HG02763 (cell line): ENCODE data around the gene OR2M3.
"Not testable (repeated sequence)": the region's sequence is repeated elsewhere in the genome, so short reads cannot be mapped to it uniquely, and the experiment has no call there.

ENCODE experiments used
- ATAC-seq: cut with Tn5 transposase; IDR thresholded peaks from one replicate; pipeline ENCODE4 v1.9.1; 2021; ENCODE audit warnings: mild to moderate bottlenecking, moderate library complexity; ENCODE audit not compliant: unreplicated experiment

OR2M3 gene, protein sequence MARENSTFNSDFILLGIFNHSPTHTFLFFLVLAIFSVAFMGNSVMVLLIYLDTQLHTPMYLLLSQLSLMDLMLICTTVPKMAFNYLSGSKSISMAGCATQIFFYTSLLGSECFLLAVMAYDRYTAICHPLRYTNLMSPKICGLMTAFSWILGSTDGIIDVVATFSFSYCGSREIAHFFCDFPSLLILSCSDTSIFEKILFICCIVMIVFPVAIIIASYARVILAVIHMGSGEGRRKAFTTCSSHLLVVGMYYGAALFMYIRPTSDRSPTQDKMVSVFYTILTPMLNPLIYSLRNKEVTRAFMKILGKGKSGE

DNA sequence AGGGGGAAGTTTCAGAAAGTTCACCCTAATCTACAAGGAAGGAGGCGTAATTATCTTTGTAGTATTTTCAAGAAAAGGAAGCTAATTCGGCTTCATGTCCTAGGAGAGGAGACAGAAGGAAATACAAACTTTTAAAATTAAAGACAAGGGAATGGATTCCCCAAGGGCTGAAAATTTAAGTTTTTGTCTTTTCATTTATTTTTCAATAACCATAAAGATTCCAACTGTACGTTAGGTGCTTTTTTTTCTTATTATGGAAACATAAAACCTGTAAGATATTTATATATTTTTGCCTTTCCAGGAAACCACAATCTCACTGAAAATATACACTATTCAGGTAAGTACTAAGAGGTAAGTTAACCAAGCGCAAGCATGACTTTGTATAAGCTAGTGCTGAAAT lies at the start of gene OR2M3:
TSS of gene OR2M3 (plus strand) at position 301 of the 400 bp plus-strand sequence. CDS start 5,803 bp downstream, outside the sequence.
- no peak for ATAC-seq

DNA sequence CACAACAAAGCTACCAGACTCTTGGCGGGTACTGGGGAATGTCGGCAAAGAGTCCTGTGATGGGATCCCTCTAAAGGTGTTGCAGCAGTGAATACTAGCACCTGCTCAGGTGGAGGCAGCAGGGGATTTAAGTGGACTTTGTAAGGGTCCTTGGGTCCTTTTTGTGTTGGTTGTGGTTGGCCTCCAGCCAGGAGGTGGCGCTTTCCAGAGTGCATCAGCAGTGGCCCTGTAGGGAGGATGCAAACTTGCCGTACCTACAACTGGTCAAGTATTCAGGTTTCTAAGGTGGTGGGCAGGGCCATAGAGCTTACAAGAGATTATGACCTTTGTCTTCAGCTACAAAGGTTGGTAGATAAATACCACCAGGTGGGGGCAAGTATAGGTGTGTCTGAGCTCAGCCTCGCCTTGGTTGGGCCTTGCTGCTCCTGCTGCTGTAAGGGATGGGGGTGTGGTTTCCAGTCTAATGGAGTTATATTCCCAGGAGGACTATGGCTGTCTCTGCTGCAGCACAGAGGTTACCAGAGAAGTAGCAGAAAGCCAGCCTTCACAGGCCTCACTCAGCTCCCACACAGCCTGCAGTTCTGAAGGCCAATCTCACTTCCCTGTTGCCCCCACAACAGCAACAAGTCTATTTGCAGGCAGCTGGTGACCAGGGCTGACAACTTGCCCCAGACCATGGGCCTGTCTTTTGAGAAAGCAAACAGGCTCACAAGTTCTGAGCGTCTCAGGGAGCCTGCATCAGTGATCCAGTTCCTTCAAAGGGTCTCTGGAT lies 44.8 kb upstream of the OR2M3 start:
- ATAC-seq: no peak

DNA sequence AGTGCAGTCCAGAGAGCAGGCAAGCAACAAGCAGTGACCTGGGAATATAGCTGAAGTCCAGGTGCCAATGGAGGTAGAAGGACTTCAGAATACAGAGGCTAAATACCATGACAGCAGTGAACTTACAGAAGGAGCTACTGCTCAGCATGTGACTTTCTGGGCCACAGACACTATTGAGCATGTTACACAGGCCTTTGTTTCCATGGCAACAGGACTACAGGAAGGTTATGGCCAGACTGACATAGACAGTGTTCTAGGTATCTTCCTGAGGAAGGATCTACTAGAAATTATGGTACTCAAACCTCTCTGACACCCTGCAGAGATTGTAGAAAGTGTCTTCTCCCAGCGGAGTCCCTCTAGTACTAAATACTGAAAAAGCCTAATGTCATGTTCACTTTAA lies 41.1 kb upstream of the OR2M3 start:
- ATAC-seq: no peak

DNA sequence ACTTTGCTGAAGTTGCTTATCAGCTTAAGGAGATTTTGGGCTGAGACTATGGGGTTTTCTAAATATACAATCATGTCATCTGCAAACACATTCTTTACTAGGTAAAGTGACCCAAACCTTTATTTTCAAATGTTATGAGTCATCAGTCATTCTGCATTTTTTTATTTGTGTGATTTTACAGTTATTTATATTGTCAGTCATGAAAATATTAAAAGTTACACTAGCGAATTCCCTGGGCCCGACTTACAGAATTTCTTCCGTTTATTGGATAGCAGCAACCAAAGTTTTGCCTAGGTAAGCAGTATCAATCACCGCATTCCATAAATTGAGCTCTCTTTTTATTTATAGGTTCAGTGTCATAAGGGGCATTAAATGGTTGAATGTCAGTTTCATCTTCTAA lies 38.3 kb upstream of the OR2M3 start:
- no peak for ATAC-seq

DNA sequence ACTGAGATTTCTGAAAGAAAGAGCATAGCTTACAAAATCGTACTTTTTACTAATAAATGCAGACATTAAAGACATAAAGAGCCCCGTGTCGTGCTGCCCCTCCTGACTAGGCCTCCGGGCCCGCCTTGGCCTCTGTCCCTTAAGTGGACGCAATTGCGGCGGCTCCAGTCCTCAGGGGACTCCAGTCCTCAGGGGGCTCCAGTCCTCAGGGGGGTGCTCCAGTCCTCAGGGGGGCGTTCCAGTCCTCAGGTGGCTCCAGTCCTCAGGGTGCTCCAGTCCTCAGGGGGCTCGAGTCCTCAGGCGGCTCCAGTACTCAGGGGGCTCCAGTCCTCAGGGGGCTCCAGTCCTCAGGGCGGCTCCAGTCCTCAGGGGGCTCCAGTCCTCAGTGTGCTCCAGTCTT lies 33.0 kb upstream of the OR2M3 start:
- ATAC-seq: no peak

DNA sequence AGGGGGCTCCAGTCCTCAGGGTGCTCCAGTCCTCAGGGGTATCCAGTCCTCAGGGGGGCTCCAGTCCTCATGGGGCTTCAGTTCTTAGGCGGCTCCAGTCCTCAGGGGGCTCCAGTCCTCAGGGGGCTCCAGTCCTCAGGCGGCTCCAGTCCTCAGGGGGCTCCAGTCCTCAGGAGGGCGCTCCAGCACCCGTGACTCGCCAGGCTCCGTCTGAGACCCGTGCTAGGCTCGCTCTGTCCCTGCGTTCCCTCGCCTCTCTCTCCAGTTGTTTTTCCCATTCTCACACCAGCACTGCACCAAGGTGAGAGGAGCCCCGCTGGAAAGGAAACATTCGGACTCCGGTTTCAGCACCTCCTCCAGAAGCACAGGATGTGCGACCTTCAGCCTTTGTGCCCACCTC lies 31.9 kb upstream of the OR2M3 start:
- no peak for ATAC-seq

DNA sequence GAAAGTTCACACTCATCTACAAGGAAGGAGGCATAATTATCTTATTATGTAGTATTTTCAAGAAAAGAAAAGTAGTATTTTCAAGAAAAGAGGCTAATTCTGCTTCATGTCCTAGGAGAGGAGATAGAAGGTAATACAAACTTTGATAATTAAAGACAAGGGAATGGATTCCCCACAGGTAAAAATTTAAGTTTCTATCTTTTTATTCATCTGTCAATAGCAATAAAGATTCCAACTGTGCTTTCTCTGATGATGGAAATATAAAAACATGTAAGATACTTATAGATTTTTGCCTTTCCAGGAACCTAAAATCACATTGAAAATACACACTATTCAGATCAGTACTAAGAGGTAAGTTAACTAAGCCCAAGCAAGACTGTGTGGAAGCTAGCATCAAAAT lies 22.5 kb upstream of the OR2M3 start, which contains the start of gene OR2M2:
TSS of gene OR2M2 (plus strand) at position 301 of the 400 bp plus-strand sequence. CDS start 5,165 bp downstream, outside the sequence.
- no peak for ATAC-seq

DNA sequence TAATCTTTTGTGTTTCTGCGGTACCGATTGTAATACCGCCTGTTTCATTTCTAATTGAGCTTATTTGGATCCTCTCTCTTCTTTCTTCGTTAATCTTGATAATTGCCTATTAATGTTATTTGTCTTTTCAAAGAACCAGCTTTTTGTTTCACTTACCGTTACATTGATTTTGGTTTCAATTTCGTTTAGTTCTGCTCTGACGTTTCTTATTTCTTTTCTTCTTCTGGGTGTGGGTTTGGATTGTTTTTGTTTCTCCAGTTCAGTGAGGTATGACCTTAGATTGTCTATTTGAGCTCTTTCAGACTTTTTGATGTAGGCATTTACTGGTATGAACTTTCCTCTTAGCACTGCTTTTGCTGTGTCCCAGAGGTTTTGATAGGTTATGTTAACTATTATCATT lies 13.1 kb upstream of the OR2M3 start:
- no peak for ATAC-seq

DNA sequence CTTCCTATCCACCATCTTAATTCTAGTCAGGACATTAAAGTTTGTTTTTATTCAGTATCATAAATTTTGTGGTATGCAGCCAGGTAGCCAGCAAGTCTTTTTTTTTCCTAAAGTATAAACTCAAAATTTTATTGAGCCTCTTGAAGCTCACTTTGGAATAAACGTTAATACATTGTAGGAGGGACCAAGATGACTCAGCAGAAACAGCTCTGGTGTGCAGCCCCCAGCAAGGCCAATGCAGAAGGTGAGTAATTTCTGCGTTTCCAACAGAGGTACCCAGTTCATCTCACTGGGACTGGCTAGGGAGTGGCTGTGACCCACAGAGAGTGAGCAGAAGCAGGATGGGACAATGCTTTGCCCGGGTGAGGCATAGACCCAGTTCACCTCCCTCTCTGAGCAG lies 9.7 kb upstream of the OR2M3 start:
- no peak for ATAC-seq

DNA sequence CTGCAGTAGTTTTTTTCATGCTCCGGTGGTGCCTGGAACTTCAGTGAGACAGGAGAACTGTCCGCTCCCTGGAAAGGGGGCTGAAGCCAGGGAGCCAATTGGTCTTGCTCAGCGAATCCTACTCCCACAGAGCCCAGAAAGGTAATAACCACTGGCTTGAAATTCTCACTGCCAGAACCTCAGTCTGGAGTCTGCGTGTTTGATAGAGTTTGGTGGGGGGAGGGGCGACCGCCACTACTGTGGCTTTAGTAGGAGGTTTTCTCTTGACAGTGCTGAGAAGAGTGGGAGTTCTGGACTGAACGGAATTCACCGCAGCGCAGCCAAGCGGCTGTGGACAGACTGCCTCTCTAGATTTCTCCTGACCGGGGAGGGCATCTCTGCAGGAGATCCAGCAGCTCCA lies 8.0 kb upstream of the OR2M3 start:
- no peak for ATAC-seq

DNA sequence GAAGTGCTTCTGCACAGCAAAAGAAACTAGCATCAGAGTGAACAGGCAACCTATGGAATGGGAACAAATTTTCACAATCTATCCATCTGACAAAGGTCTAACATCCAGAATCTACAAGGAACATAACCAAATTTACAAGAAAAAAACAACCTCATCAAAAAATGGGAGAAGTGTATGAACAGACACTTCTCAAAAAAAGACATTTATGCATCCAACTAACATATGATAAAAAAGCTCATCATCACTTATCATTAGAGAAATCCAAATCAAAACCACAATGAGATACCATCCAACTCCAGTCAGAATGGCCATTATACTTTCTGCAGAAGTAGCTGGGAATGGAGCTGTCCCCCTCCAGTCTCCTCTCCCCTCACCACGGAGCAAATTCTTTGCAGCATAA lies 2.9 kb upstream of the OR2M3 start:
- no peak for ATAC-seq

DNA sequence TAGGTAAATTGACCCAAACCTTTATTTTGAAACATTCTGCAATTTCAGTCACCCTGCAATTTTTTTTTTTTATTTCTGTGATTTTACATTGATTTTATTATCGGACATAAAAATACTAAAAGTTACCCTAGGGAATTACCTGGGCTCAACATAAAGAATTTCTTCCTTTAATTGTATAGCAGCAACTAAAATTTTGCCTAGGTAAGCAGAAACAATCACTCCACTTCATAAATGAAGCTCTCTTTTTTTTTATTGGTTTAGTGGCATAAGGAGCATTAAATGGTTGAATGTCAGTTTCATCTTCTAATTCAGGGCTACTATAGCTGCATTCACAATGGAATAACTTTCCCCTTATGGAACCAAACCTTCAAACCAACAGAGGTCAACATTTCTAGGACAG lies 18.8 kb downstream of the OR2M3 start:
- no peak for ATAC-seq

DNA sequence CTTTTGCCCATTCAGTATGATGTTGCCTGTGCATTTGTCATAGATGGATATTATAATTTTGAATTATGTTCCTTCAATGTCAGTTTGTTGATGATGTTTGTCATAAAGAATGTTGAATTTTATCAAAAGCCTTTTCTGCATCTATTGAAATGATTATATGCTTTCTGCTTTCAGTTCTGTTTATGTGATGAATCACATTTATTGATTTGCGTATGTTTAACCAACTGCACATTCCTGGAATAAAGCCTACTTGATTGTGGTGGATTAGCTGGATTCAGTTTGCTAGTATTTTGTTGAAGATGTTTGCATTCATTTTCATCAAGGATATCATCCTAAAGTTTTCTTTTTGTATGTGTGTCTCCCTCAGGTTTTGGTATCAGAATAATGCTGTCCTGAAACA lies 28.5 kb downstream of the OR2M3 start:
- no peak for ATAC-seq

DNA sequence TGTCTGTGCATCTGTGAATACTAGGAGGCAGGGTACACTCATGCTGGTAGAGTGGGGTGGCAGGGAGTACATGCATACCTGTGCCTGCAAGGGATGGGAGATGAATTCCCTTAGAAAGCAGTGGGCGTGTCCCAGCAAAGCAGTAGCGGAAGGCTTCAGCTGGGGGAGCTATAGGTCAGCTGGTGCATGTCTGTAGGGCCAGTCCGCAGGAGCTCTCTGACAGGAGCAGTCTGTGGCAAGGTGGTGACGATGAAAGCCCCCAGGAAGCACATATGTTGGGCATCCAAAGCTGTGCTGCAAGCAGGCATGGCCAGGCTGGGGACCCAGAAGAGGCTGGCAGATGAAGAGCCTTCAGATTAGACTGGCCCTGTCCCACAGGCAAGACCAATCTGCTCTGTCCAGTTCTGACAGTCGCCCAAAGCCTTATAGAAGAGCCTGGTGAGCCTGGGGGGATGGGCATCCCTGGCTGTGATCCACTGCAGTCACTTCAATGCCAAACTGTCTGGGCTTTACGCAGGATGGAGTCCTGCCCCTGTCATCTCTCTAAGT lies 32.4 kb downstream of the OR2M3 start:
- no peak for ATAC-seq

DNA sequence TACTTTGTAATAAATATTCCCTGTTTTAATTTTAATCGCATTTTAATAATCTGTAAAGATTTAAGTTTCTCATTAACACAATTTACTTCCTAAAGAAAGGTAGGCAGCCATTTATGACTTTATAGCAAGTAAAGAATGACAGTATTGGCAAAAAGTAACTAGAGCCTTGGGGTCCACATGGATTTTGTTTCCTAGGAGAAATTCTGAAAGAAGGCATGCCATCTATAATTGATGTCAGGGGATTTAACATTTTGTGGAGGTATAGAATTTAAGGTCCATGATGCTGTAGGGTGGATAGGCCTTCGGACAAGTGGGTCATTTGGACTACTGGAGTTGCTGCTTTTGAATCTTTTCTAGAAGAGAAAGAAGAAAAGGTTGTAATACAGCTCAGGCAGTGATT lies 34.1 kb downstream of the OR2M3 start, which contains the start of gene OR2M4:
TSS of gene OR2M4 (plus strand) at position 301 of the 400 bp plus-strand sequence. CDS start 7,512 bp downstream, outside the sequence.
- ATAC-seq: no peak

DNA sequence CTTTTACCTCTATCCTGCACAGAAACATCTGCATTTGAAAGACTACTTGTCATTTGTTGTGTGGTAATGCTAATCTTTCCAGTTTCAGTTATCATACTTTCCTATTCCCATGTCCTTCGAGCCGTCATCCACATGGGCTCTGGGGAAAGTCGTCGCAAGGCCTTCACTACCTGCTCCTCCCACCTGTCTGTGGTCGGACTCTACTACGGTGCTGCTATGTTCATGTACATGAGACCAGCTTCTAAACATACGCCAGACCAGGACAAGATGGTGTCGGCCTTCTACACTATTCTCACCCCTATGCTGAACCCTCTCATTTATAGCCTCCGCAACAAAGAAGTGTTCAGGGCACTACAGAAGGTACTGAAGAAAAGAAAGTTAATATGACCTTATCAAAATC lies 42.4 kb downstream of the OR2M3 start:
- no peak for ATAC-seq

DNA sequence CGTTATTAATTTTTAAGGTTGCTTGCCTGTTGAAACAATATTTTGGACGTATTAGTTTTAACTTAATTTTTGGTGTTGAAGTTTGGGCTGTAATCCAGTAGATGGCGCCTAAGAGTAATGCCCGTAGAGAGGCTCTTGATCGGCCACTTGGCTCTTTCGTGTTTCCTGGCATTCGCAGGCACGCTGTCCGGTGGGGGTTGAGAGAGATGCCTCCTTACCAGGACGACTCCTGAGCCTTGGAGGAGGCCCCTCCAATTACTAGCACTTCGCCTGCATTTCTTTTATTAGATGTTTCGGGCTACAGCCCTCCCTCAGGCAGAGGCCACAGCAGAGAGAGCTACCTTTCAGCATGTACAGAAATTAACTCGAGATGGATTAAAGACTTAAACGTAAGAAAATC lies 46.1 kb downstream of the OR2M3 start:
- ATAC-seq: peak; percentile 78

DNA sequence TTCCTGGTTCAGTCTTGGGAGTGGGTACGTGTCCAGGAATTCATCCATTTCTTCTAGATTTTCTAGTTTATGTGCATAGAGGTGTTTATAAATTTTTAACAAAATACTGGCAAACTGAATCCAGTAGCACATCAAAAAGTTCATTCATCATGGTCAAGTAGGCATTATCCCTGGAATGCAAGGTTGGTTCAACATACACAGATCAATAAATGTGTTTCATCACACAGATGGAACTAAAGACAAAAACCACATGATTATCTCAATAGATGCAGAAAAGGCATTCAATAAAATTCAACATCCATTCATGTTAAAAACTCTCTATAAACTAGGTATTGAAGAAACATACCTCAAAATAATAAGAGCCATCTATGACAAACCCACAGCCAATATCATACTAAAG lies 62.2 kb downstream of the OR2M3 start:
- not testable (repeated sequence) for ATAC-seq
